ENCODE results near the gene PTPRE.

Gene PTPRE

GRCh38 chr10:128001849-128002248, 94.9 kb downstream of the PTPRE start:
- Histone ChIP-seq H3K9ac (ENCODE audit: low read length in 2 of 2) (no peak overlapping the region), H3K27me3 (ENCODE audit: control insufficient read depth in 1 of 2, insufficient read depth in 2 of 2, low read length in 2 of 2) (peaks cover 3 to 8% of the 10 kb centered on the region in 2 donors), H3K36me3 (ENCODE audit: control insufficient read depth in 2 of 2, insufficient read depth in 2 of 2, low read length in 2 of 2) (no peaks in the 10 kb centered on the region), H3K27ac (ENCODE audit: low read length) (no peak overlapping the region), H3K4me1 (ENCODE audit: control insufficient read depth, insufficient read depth, low read length) (no peaks in the 10 kb centered on the region), H3K9me3 (ENCODE audit: control insufficient read depth in 2 of 2, low read length in 2 of 2) (no peaks in the 10 kb centered on the region), H3K4me3 (ENCODE audit: low read length in 2 of 2) (no peak overlapping the region)

DNA sequence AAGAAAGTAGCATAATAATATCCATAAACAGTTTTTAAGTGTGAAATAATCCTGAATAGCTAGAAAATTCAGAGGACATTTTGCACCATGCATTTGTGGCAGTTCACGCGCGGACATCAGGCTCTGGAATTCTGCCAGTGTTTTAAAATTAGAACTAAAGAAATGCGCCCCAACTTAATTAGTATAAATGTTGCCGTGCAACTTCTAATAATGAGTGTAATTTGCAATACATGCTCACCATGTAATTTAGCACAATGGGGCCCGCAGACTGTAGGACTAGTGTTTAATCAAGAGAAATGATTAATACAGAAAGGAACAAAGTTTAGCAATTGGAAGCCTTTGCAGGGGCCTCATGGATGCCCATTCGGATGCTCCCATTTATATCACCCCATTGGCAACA, 96.6 kb downstream of the PTPRE start:
- H3K27ac ChIP-seq (ENCODE audit: low read length): no peak overlapping the region
- H3K36me3 ChIP-seq (ENCODE audit: control insufficient read depth in 2 of 2, insufficient read depth in 2 of 2, low read length in 2 of 2): no peaks in the 10 kb centered on the region
- no peaks in the 10 kb centered on the region for H3K4me1 ChIP-seq (ENCODE audit: control insufficient read depth, insufficient read depth, low read length)
- H3K27me3 ChIP-seq (ENCODE audit: control insufficient read depth in 1 of 2, insufficient read depth in 2 of 2, low read length in 2 of 2): peaks cover 3 to 9% of the 10 kb centered on the region in 2 donors
- H3K9me3 ChIP-seq (ENCODE audit: control insufficient read depth in 2 of 2, low read length in 2 of 2): no peaks in the 10 kb centered on the region
- H3K4me3 ChIP-seq (ENCODE audit: low read length in 2 of 2): no peak overlapping the region
- no peak overlapping the region for H3K9ac ChIP-seq (ENCODE audit: low read length in 2 of 2)

DNA sequence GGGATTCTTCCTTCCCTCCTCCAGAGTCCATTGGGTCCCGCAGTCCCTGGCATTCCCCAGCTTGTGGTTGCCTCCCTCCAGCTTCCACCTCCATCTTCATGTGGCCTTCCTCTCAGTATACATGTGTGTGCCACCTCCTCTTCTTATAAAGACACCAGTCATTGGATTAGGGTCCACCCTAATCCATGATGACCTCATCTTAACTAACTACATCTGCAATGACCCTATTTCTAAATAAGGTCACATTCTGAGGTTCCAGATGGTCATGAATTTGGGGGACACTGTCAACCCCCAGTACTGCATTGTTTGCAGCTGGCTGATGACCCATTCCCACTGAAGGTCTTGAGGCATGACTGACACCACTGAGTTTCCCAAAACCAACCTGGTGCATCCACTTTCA, 99.0 kb downstream of the PTPRE start:
- Histone ChIP-seq H3K9me3 (ENCODE audit: control insufficient read depth in 2 of 2, low read length in 2 of 2) (no peaks in the 10 kb centered on the region), H3K4me1 (ENCODE audit: control insufficient read depth, insufficient read depth, low read length) (peaks cover 2% of the 10 kb centered on the region), H3K27me3 (ENCODE audit: control insufficient read depth in 1 of 2, insufficient read depth in 2 of 2, low read length in 2 of 2) (peaks cover 3 to 13% of the 10 kb centered on the region in 2 donors), H3K4me3 (ENCODE audit: low read length in 2 of 2) (no peak overlapping the region), H3K27ac (ENCODE audit: low read length) (no peak overlapping the region), H3K9ac (ENCODE audit: low read length in 2 of 2) (no peak overlapping the region), H3K36me3 (ENCODE audit: control insufficient read depth in 2 of 2, insufficient read depth in 2 of 2, low read length in 2 of 2) (no peaks in the 10 kb centered on the region)

DNA sequence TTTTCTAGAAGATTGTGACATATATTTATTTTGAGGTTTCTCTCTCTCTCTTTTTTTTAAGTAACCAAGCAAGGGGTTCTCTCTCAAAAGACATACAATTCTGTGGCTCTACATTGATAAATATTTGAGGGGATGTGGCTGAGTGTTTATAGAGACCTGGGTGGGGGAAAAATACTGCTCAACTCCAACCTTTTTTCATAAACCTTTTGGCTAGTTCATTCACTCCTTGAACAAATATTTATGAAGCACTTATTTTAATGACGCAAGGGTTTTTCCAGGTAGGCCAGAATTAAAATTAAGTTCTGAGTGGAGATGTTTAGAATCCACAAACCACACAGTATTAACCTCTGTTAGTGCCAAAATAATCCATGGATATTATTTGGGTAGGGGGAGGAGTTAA, 100.2 kb downstream of the PTPRE start:
- no peaks in the 10 kb centered on the region for H3K9me3 ChIP-seq (ENCODE audit: control insufficient read depth in 2 of 2, low read length in 2 of 2)
- no peaks in the 10 kb centered on the region for H3K36me3 ChIP-seq (ENCODE audit: control insufficient read depth in 2 of 2, insufficient read depth in 2 of 2, low read length in 2 of 2)
- no peak overlapping the region for H3K9ac ChIP-seq (ENCODE audit: low read length in 2 of 2)
- H3K4me3 ChIP-seq (ENCODE audit: low read length in 2 of 2): no peak overlapping the region
- no peak overlapping the region for H3K27ac ChIP-seq (ENCODE audit: low read length)
- peaks cover 5 to 14% of the 10 kb centered on the region in 2 donors for H3K27me3 ChIP-seq (ENCODE audit: control insufficient read depth in 1 of 2, insufficient read depth in 2 of 2, low read length in 2 of 2)
- H3K4me1 ChIP-seq (ENCODE audit: control insufficient read depth, insufficient read depth, low read length): peaks cover 6% of the 10 kb centered on the region

GRCh38 chr10:128007971-128008370, 101.1 kb downstream of the PTPRE start:
- Histone ChIP-seq H3K36me3 (ENCODE audit: control insufficient read depth in 2 of 2, insufficient read depth in 2 of 2, low read length in 2 of 2) (no peaks in the 10 kb centered on the region), H3K4me3 (ENCODE audit: low read length in 2 of 2) (no peak overlapping the region), H3K4me1 (ENCODE audit: control insufficient read depth, insufficient read depth, low read length) (peaks cover 6% of the 10 kb centered on the region), H3K9ac (ENCODE audit: low read length in 2 of 2) (no peak overlapping the region), H3K27me3 (ENCODE audit: control insufficient read depth in 1 of 2, insufficient read depth in 2 of 2, low read length in 2 of 2) (peaks cover 5 to 12% of the 10 kb centered on the region in 2 donors), H3K9me3 (ENCODE audit: control insufficient read depth in 2 of 2, low read length in 2 of 2) (no peaks in the 10 kb centered on the region), H3K27ac (ENCODE audit: low read length) (no peak overlapping the region)

DNA sequence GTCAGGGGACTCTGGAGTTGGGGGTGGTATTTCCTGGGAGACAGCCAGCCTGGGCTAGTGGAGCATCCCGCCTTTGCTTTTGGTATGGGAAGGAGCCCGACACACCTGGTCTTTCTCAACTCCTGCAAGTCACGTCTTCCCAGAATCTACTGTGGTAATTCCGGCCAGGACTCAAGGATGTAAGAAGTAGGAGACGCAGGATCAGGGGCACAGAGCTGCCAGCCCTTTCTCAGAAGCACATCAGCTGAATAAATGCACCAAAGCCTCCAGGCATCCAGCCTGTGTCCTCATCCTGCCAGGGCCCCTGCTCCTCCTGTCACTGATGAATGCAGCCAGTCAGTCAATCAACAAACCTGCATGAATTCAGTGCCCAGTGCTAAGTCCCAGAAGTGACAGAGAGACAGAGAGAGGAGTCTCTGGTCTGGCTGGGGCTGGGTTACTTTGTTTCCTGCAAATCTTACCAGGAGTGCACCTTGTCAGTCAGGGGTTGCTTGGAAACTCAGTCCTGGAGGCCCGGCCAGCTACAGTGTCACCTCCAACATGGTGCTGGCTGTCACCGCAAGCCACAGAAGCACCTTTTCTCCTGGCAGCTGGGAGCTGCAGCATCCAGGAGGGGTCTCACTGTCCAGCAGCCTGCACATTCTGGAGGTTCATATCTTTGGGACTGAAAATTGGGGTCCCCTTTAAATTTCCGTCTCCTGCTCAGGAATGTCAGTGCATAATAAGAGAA, 101.8 kb downstream of the PTPRE start:
- Histone ChIP-seq H3K36me3 (ENCODE audit: control insufficient read depth in 2 of 2, insufficient read depth in 2 of 2, low read length in 2 of 2) (no peaks in the 10 kb centered on the region), H3K9ac (ENCODE audit: low read length in 2 of 2) (no peak overlapping the region), H3K9me3 (ENCODE audit: control insufficient read depth in 2 of 2, low read length in 2 of 2) (no peaks in the 10 kb centered on the region), H3K4me3 (ENCODE audit: low read length in 2 of 2) (no peak overlapping the region), H3K4me1 (ENCODE audit: control insufficient read depth, insufficient read depth, low read length) (peaks cover 6% of the 10 kb centered on the region), H3K27me3 (ENCODE audit: control insufficient read depth in 1 of 2, insufficient read depth in 2 of 2, low read length in 2 of 2) (peaks cover 5 to 12% of the 10 kb centered on the region in 2 donors), H3K27ac (ENCODE audit: low read length) (no peak overlapping the region)

DNA sequence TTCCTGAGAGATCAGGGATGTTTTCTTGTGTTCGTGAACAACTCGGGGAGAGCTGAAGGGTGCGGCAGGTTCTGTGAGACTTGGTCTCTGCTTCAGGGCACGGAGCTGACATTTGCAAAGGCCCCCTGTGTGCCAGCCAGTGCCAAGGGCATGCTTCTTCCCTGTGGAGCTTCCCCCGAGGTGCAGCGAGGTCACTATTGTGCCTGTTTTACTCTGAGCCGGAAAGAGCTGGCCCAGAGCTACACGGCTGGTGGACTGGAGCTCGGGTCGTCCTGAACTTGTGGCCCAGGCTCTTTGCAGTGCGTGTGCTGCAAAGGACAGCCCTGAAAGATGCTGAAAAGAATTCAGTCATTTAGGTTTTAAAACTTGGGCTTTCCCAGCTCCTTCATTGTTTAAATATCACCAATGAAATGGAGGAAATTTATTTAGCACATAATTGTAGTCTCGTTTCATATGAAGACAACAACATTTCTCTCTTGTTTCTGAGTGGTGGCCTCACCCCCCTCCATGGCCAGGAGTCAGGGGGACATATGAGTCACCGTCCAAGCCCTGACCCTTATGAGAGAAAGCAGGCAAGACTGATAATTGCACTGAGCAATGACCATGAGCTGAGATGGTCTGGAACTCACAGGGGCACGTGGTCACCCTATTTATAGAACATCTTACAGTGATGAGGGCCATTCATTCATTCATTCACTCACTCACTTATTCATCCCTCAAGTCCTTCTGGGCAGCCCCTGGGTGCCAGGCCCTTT, 102.6 kb downstream of the PTPRE start:
- peaks cover 6% of the 10 kb centered on the region for H3K4me1 ChIP-seq (ENCODE audit: control insufficient read depth, insufficient read depth, low read length)
- no peaks in the 10 kb centered on the region for H3K36me3 ChIP-seq (ENCODE audit: control insufficient read depth in 2 of 2, insufficient read depth in 2 of 2, low read length in 2 of 2)
- no peak overlapping the region for H3K9ac ChIP-seq (ENCODE audit: low read length in 2 of 2)
- H3K27ac ChIP-seq (ENCODE audit: low read length): no peak overlapping the region
- no peaks in the 10 kb centered on the region for H3K9me3 ChIP-seq (ENCODE audit: control insufficient read depth in 2 of 2, low read length in 2 of 2)
- no peak overlapping the region for H3K4me3 ChIP-seq (ENCODE audit: low read length in 2 of 2)
- H3K27me3 ChIP-seq (ENCODE audit: control insufficient read depth in 1 of 2, insufficient read depth in 2 of 2, low read length in 2 of 2): peaks cover 5 to 12% of the 10 kb centered on the region in 2 donors

DNA sequence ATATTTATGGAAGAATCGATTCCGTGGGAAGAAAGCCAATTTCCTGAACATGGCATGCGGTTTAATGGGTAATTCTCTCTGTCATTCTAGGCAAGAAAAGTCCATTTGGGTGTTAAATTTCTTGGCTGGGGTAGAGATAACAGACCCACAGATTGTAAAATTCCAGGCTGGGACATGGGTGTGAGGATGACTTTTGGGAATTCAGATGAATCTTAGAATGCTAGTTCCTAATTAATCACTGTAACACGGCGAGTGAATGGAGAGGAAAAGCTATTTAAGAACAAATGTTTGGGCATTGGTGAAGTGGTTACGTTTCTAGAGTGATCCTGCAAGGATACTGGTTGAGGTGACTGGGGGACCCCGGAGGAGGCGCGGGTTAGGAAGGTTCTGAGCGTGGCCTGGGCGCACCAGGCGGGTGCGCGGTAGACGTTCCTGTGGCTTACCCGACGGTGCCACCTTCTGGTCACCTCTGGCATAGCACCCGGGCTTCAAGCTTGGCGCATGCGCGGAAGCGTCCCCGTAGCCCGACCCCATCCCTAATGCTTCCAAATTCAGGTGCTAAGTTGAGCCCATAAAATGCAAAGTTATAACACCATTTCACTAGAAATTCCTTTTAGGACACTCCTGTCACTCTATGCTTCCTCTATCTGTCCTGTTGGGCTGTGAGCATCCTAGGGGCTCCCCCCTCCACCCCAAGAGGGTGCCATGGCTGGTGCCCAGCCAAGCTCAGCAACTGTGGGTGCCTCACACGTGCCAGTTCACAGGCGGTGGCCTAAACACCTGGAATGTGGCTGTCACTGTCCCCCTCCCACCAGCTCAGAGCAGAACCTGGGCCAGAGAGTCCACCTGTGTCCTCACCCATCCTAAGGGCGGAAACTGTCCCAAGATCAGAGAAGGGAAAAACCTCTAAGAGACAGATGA, 104.4 kb downstream of the PTPRE start:
- H3K27me3 ChIP-seq (ENCODE audit: control insufficient read depth in 1 of 2, insufficient read depth in 2 of 2, low read length in 2 of 2): peaks cover 4 to 9% of the 10 kb centered on the region in 2 donors
- no peak overlapping the region for H3K9ac ChIP-seq (ENCODE audit: low read length in 2 of 2)
- no peak overlapping the region for H3K27ac ChIP-seq (ENCODE audit: low read length)
- H3K4me1 ChIP-seq (ENCODE audit: control insufficient read depth, insufficient read depth, low read length): peaks cover 6% of the 10 kb centered on the region
- no peaks in the 10 kb centered on the region for H3K36me3 ChIP-seq (ENCODE audit: control insufficient read depth in 2 of 2, insufficient read depth in 2 of 2, low read length in 2 of 2)
- H3K9me3 ChIP-seq (ENCODE audit: control insufficient read depth in 2 of 2, low read length in 2 of 2): no peaks in the 10 kb centered on the region
- peak overlapping the region in 1 of 2 donors; percentile 24 for H3K4me3 ChIP-seq (ENCODE audit: low read length in 2 of 2)

DNA sequence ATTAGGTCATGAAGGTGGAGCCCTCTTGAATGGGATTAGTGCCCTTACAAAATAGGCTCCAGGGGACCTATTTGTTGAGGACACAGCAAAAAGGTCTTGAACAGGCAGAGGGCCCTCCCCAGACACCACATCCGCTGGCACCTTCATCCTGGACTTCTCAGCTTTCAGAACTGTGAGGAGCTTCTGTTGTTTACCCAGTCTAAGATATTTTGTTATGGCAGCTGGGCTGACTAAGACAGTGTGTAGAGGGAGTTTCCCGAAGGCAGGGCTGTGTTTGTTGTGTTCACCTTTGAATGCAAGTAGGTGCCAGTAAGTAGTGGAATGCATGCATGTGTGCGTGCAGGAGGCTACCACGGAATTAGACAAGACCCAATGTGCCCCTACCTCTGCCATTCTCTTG, 106.7 kb downstream of the PTPRE start:
- Histone ChIP-seq H3K9me3 (ENCODE audit: control insufficient read depth in 2 of 2, low read length in 2 of 2) (no peaks in the 10 kb centered on the region), H3K36me3 (ENCODE audit: control insufficient read depth in 2 of 2, insufficient read depth in 2 of 2, low read length in 2 of 2) (no peaks in the 10 kb centered on the region), H3K9ac (ENCODE audit: low read length in 2 of 2) (no peak overlapping the region), H3K27ac (ENCODE audit: low read length) (no peak overlapping the region), H3K4me1 (ENCODE audit: control insufficient read depth, insufficient read depth, low read length) (peaks cover 6% of the 10 kb centered on the region), H3K4me3 (ENCODE audit: low read length in 2 of 2) (no peak overlapping the region), H3K27me3 (ENCODE audit: control insufficient read depth in 1 of 2, insufficient read depth in 2 of 2, low read length in 2 of 2) (peaks cover 3 to 7% of the 10 kb centered on the region in 2 donors)

DNA sequence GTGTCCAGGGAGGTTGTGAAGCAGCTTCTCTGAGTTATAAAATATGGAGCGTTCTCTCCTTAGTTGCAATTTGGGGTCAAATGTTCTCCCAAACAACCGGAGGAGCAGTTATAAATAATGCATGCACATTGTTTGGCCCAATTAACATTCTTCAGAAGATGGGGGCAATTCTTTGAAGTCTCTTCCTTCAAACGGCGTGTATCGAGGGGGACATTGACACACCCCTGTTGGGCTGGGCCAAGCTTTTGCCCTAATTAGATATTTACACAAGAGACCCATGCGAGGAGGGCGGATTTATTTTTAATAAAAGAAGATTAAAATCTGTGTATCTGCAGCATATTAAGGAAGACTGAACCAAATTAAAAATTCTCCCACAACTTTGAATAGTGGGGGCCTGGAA, 107.3 kb downstream of the PTPRE start:
- peaks cover 6% of the 10 kb centered on the region for H3K4me1 ChIP-seq (ENCODE audit: control insufficient read depth, insufficient read depth, low read length)
- peaks cover 3 to 6% of the 10 kb centered on the region in 2 donors for H3K27me3 ChIP-seq (ENCODE audit: control insufficient read depth in 1 of 2, insufficient read depth in 2 of 2, low read length in 2 of 2)
- H3K36me3 ChIP-seq (ENCODE audit: control insufficient read depth in 2 of 2, insufficient read depth in 2 of 2, low read length in 2 of 2): no peaks in the 10 kb centered on the region
- no peak overlapping the region for H3K9ac ChIP-seq (ENCODE audit: low read length in 2 of 2)
- no peak overlapping the region for H3K27ac ChIP-seq (ENCODE audit: low read length)
- H3K9me3 ChIP-seq (ENCODE audit: control insufficient read depth in 2 of 2, low read length in 2 of 2): no peaks in the 10 kb centered on the region
- H3K4me3 ChIP-seq (ENCODE audit: low read length in 2 of 2): no peak overlapping the region

Data from stomach smooth muscle (tissue), 2 donors.